ENCODE measurements around the gene SAMM50. TPM values are rescaled to one million over a fixed set of nuclear protein-coding genes. Genes with fewer than 3 reads are reported as not detected.

Gene SAMM50
- total RNA-seq, 1 experiment from 2014 or later, result 49.1 TPM

- Histone ChIP-seq H3K36me3 (no peaks in the 10 kb centered on the region), H3K4me3 (no peak overlapping the region), H3K4me1 (no peaks in the 10 kb centered on the region), H3K27me3 (no peaks in the 10 kb centered on the region), H3K9me3 (replicated peaks) (no peaks in the 10 kb centered on the region), H3K27ac (no peak overlapping the region)
- no peak for DNase-seq
Observed at GRCh38 chr22:43957871-43958270, 2.6 kb downstream of the SAMM50 start.

- H3K4me3 ChIP-seq, result no peak overlapping the region
- H3K27ac ChIP-seq, result no peak overlapping the region
- H3K36me3 ChIP-seq, result peaks cover 5% of the 10 kb centered on the region
- no peaks in the 10 kb centered on the region for H3K4me1 ChIP-seq
- H3K9me3 ChIP-seq (replicated peaks), result no peaks in the 10 kb centered on the region
- no peaks in the 10 kb centered on the region for H3K27me3 ChIP-seq
- DNase-seq, result no peak
Observed at GRCh38 chr22:43964314-43964857, 9.1 kb downstream of the SAMM50 start.

- no peaks in the 10 kb centered on the region for H3K4me1 ChIP-seq
- H3K4me3 ChIP-seq, result no peak overlapping the region
- no peaks in the 10 kb centered on the region for H3K27me3 ChIP-seq
- peaks cover 5% of the 10 kb centered on the region for H3K36me3 ChIP-seq
- no peak for DNase-seq
- H3K9me3 ChIP-seq (replicated peaks), result no peaks in the 10 kb centered on the region
- H3K27ac ChIP-seq, result no peak overlapping the region
Observed at GRCh38 chr22:43967069-43967468, 11.8 kb downstream of the SAMM50 start.

- H3K27ac ChIP-seq, result no peak overlapping the region
- H3K4me1 ChIP-seq, result no peaks in the 10 kb centered on the region
- no peak for DNase-seq
- no peaks in the 10 kb centered on the region for H3K27me3 ChIP-seq
- no peak overlapping the region for H3K4me3 ChIP-seq
- H3K9me3 ChIP-seq (replicated peaks), result no peaks in the 10 kb centered on the region
- peaks cover 7% of the 10 kb centered on the region for H3K36me3 ChIP-seq
Observed at GRCh38 chr22:43968614-43969013, 13.4 kb downstream of the SAMM50 start.

GRCh38 chr22:43969021-43969878, 14.0 kb downstream of the SAMM50 start:
- DNase-seq, result no peak
- Histone ChIP-seq H3K9me3 (replicated peaks) (no peaks in the 10 kb centered on the region), H3K36me3 (peaks cover 7% of the 10 kb centered on the region), H3K27ac (no peak overlapping the region), H3K4me1 (no peaks in the 10 kb centered on the region), H3K4me3 (no peak overlapping the region), H3K27me3 (no peaks in the 10 kb centered on the region)

- H3K36me3 ChIP-seq, result peaks cover 6% of the 10 kb centered on the region
- no peaks in the 10 kb centered on the region for H3K4me1 ChIP-seq
- no peaks in the 10 kb centered on the region for H3K27me3 ChIP-seq
- H3K9me3 ChIP-seq (replicated peaks), result no peaks in the 10 kb centered on the region
- H3K4me3 ChIP-seq, result no peak overlapping the region
- no peak overlapping the region for H3K27ac ChIP-seq
- DNase-seq, result no peak
Observed at GRCh38 chr22:43969989-43970755, 14.9 kb downstream of the SAMM50 start.

- DNase-seq, result no peak
- H3K4me1 ChIP-seq, result no peaks in the 10 kb centered on the region
- H3K36me3 ChIP-seq, result peaks cover 2% of the 10 kb centered on the region
- no peaks in the 10 kb centered on the region for H3K27me3 ChIP-seq
- H3K27ac ChIP-seq, result no peak overlapping the region
- H3K9me3 ChIP-seq (replicated peaks), result no peaks in the 10 kb centered on the region
- H3K4me3 ChIP-seq, result no peak overlapping the region
Observed at GRCh38 chr22:43971112-43971511, 15.9 kb downstream of the SAMM50 start.

- no peaks in the 10 kb centered on the region for H3K27me3 ChIP-seq
- H3K27ac ChIP-seq, result no peak overlapping the region
- no peaks in the 10 kb centered on the region for H3K9me3 ChIP-seq (replicated peaks)
- no peak for DNase-seq
- no peak overlapping the region for H3K4me3 ChIP-seq
- peaks cover 4% of the 10 kb centered on the region for H3K36me3 ChIP-seq
- no peaks in the 10 kb centered on the region for H3K4me1 ChIP-seq
Observed at GRCh38 chr22:43972931-43973462, 17.8 kb downstream of the SAMM50 start.

GRCh38 chr22:43974028-43974545, 18.8 kb downstream of the SAMM50 start:
- no peak for DNase-seq
- Histone ChIP-seq H3K4me3 (no peak overlapping the region), H3K9me3 (replicated peaks) (no peaks in the 10 kb centered on the region), H3K27me3 (no peaks in the 10 kb centered on the region), H3K4me1 (no peaks in the 10 kb centered on the region), H3K27ac (no peak overlapping the region), H3K36me3 (peaks cover 4% of the 10 kb centered on the region)

- H3K27ac ChIP-seq, result no peak overlapping the region
- H3K4me1 ChIP-seq, result no peaks in the 10 kb centered on the region
- H3K4me3 ChIP-seq, result no peak overlapping the region
- H3K27me3 ChIP-seq, result no peaks in the 10 kb centered on the region
- DNase-seq, result no peak
- peaks cover 4% of the 10 kb centered on the region for H3K36me3 ChIP-seq
- no peaks in the 10 kb centered on the region for H3K9me3 ChIP-seq (replicated peaks)
Observed at GRCh38 chr22:43975041-43975440, 19.8 kb downstream of the SAMM50 start.

GRCh38 chr22:43976861-43977795, 21.9 kb downstream of the SAMM50 start:
- H3K4me1 ChIP-seq, result no peaks in the 10 kb centered on the region
- H3K27ac ChIP-seq, result no peak overlapping the region
- H3K4me3 ChIP-seq, result no peak overlapping the region
- H3K36me3 ChIP-seq, result peaks cover 13% of the 10 kb centered on the region
- no peaks in the 10 kb centered on the region for H3K9me3 ChIP-seq (replicated peaks)
- DNase-seq, result no peak
- no peaks in the 10 kb centered on the region for H3K27me3 ChIP-seq

GRCh38 chr22:43978558-43978957, 23.3 kb downstream of the SAMM50 start:
- Histone ChIP-seq H3K9me3 (replicated peaks) (no peaks in the 10 kb centered on the region), H3K4me1 (no peaks in the 10 kb centered on the region), H3K4me3 (no peak overlapping the region), H3K36me3 (peaks cover 11% of the 10 kb centered on the region), H3K27me3 (no peaks in the 10 kb centered on the region), H3K27ac (no peak overlapping the region)
- DNase-seq, result no peak

GRCh38 chr22:43980579-43980978, 25.3 kb downstream of the SAMM50 start:
- H3K36me3 ChIP-seq, result peaks cover 15% of the 10 kb centered on the region
- H3K27ac ChIP-seq, result no peak overlapping the region

GRCh38 chr22:43980996-43981395, 25.8 kb downstream of the SAMM50 start:
- Histone ChIP-seq H3K36me3 (peaks cover 15% of the 10 kb centered on the region), H3K27me3 (no peaks in the 10 kb centered on the region)
- no peak for DNase-seq

More at GRCh38 chr22:43980579-43980978, 25.3 kb downstream of the SAMM50 start:
- H3K4me3 ChIP-seq, result no peak overlapping the region
- no peaks in the 10 kb centered on the region for H3K4me1 ChIP-seq
- DNase-seq, result no peak
- no peaks in the 10 kb centered on the region for H3K27me3 ChIP-seq
- no peaks in the 10 kb centered on the region for H3K9me3 ChIP-seq (replicated peaks)

More at GRCh38 chr22:43980996-43981395, 25.8 kb downstream of the SAMM50 start:
- Histone ChIP-seq H3K27ac (no peak overlapping the region), H3K4me1 (no peaks in the 10 kb centered on the region), H3K4me3 (no peak overlapping the region), H3K9me3 (replicated peaks) (no peaks in the 10 kb centered on the region)

All from SJCRH30 (cell line).